ENCODE measurements around the gene MYO1D.

DNA sequence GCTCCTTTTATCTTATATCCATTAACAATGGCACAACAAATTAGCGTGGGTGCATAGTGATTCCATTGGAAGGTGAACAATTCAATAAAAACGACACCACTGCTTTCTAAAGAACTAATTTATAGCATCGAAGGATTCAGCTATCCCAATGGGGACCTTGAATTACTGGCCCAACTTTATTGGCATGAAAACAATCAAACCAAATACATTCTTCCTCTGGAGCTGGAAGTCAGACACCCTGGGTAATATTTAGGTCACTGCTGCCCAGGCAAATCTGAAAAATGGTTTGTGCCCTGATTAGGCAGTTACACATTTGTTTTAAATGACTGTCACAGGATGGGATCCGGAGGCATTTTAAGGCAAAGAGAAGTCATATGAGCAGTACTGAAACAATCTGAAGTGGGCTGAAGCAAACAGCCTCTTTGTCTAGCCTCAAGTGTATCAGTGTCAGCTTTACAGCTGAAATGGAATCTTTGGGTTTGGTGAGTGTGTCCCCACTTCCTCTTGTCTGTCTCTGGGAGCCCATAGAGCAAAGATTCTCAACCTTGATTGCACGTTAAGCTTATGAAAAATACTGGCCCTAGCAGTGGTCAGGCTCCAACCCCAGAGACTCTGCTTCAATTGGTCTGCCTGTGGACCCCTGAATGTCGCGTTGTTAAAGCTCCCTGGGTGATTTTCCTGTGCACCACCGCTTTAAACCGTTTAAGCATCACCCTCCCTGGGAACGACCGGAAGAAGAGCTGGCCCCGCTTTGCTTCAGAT is 359.8 kb downstream of the MYO1D start:
- TF ChIP-seq, protein P1, sequence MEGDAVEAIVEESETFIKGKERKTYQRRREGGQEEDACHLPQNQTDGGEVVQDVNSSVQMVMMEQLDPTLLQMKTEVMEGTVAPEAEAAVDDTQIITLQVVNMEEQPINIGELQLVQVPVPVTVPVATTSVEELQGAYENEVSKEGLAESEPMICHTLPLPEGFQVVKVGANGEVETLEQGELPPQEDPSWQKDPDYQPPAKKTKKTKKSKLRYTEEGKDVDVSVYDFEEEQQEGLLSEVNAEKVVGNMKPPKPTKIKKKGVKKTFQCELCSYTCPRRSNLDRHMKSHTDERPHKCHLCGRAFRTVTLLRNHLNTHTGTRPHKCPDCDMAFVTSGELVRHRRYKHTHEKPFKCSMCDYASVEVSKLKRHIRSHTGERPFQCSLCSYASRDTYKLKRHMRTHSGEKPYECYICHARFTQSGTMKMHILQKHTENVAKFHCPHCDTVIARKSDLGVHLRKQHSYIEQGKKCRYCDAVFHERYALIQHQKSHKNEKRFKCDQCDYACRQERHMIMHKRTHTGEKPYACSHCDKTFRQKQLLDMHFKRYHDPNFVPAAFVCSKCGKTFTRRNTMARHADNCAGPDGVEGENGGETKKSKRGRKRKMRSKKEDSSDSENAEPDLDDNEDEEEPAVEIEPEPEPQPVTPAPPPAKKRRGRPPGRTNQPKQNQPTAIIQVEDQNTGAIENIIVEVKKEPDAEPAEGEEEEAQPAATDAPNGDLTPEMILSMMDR (conservative IDR thresholded peaks at IDR 0.05): no peak
- TF ChIP-seq EZH2 (IDR thresholded peaks at IDR 0.05; ENCODE audit: low read depth): no peak
